HG03521 (cell line): ENCODE data around the gene CNIH1.
"Not testable (repeated sequence)": the region's sequence is repeated elsewhere in the genome, so short reads cannot be mapped to it uniquely, and the experiment has no call there.

Experiments used
- ATAC-seq: cut with Tn5 transposase; IDR thresholded peaks from one replicate; pipeline ENCODE4 v1.9.1; 2021; ENCODE audit warnings: mild to moderate bottlenecking, moderate library complexity; ENCODE audit not compliant: unreplicated experiment

Gene CNIH1

DNA sequence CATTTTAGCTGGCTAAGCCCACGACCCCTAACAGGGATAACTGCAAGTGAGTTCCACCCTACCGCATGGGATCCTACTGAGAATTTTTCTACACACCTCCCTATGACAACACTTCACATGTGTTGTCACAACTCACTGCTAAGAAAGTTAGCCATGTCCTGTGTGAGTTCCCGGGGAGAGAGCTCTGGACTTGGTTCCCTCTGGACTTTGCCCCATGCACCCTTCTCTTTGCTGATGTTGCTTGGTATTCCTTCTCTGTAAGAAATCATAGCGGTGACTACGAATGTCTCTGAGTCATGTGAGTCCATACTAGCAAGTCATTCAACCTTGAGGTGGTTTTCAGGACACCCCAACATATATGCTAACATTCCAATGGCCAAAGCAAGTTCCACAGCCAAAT lies 53.8 kb downstream of the CNIH1 start:
- ATAC-seq: no peak

DNA sequence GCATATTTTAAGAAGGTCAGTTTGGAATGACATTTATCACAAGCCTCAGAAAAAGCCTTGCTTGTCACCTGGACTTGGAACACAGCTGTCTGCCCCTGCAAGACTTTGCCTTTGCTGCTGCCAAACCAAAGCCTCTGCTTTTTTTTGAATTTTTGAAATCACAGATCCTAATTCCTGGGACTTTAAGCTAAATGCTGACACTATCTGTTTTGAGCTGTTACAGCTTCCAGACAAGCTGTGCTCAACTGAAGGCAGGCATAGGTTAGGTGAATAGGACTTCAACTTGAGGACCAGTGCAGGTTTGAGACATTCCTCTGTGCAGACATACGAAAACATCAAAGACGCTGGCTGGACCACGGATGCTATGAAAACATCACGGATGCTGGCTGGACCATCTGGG lies 55.6 kb downstream of the CNIH1 start:
- no peak for ATAC-seq

DNA sequence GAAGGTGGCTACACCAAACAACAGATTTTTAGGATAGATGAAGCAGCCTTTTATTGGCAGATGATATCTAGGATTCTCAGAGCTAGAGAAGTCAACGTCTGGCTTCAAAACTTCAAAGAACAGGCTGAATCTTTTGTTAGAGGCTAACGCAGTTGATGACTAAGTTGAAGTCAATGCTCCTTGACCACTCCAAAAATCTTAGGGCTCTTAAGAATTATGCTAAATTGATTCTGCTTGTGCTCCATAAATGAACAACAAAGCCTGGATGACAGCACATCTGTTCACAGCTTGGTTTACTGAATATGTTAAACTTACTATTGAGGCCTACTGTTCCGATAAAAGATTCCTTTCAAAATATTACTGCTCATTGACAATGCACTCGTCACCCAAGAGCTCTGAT lies 57.3 kb downstream of the CNIH1 start:
- ATAC-seq: no peak

DNA sequence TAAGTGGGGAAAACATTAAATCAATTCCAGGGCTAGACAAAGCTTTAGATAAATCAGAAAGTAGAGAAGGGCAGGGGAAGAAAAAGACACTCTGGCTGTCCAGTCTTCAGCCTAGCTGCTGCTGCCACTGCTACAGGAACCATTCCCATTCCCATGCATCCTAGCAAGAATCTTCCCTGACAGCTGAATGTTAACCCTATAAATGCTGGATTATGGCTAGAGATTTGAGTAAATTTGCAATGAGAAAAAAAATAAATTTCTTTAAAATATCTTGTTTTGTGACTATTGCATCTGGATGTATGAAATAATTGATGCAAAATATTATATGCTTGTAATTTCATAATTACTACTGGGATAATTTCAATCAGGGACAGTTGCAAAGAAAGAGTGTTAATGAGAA lies 59.4 kb downstream of the CNIH1 start:
- no peak for ATAC-seq

DNA sequence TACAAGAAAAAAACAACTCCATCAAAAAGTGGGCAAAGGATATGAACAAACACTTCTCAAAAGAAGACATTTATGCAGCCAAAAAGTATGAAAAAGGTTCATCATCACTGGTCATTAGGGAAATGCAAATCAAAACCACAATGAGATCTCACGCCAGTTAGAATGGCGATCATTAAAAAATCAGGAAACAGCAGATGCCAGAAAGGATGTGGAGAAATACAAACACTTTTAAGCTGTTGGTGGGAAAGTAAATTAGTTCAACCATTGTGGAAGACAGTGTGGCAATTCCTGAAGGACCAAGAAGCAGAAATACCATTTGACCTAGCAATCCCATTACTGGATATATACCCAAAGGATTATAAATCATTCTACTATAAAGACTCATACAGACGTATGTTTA lies 60.6 kb downstream of the CNIH1 start:
- ATAC-seq: not testable (repeated sequence)

DNA sequence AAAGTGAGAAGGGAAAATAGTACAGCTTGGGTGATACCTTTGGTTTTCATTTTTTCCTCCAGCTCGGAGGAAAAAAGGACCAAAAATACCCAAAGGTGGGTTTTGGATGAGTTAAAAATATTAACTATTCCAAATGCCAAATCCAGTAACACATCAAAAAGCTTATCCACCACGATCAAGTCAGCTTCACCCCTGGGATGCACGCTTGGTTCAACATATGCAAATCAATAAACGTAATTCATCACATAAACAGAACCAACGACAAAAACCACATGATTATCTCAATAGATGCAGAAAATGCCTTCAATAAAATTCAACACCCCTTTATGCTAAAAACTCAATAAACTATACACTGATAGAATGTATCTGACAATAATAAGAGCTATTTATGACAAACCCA lies 62.3 kb downstream of the CNIH1 start:
- ATAC-seq: not testable (repeated sequence)

DNA sequence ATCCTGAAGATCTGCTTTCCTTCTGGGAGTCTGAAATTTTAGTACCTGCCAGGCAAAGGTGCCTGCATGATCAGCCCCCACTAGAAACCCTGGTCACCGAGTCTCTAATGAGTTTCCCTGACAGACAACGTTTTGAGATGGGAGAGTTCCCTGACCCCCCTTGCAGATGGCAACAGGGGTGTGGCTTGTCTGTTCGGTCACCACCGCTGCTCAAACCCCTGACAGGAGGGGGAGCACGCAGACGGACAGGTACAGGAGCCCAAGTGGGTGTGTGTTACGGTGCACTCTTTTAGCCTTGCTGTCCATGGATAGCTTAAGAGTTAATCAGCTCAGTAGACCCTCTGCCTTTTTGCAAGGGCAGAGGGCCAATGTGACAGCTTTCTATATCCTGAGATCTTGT lies 63.7 kb downstream of the CNIH1 start:
- ATAC-seq: no peak

DNA sequence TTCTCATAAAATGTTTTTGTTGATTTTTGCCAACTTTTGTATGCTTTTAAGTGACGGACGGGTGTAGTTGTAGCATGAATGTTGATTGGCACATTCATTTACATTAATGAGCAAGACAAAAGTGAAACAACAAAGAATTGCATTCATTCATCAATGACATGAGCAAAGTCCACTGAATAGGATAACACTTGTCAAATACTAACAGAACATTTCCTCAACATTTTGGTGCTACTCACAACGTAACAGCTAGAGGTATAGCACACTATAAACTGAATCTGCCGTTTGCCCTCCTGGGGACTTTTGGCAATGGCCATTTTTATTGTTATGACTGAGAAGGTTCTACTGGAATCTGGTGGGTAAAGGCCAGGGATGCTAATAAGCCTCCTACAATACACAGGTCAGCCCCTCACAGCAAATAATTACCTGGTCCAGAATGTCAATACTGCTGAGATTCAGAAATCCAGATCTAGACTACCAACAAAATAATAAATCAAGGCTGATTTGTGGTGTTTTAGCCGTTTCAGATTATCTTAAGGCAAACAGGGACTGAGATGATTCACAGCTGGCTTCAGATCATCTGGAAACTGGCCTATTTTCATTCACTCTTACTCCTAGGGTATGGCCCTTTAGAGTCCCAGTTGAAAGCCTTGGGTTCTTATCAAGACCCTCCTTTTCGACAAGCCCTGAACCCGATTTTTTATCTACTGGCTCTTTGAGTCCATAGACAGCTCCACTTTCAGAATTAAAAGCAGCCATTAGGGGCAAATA lies 66.9 kb downstream of the CNIH1 start:
- no peak for ATAC-seq
